GM12801 (cell line): ENCODE data around the gene FBXW11.

Experiments
- TF ChIP-seq, protein P1 (sequence below): IDR thresholded peaks from one replicate; pipeline ENCODE4 v1.5.1; 2011; ENCODE audit warnings: control low read depth; ENCODE audit not compliant: insufficient read length; ENCODE audit errors: extremely low read depth

Gene FBXW11

DNA sequence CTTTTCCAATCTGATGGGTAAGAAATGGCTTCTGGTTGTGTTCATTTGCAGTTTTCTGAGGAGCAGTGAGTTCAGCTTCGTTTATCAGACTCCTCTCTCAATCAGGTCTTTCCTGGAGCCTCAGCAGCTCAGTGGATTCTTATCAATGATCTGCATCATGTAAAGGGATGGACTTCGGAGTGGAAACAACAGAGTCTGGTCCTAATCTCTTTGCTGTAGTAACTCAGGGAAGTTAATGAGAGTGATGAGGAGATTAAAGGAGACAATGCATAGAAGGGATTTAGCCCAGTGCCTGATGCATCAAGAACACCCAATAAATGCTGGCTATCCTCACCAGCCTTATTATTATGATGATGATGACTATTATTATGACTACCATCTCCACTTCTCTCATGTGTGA is 173.7 kb downstream of the FBXW11 start:
- TF ChIP-seq, protein P1, sequence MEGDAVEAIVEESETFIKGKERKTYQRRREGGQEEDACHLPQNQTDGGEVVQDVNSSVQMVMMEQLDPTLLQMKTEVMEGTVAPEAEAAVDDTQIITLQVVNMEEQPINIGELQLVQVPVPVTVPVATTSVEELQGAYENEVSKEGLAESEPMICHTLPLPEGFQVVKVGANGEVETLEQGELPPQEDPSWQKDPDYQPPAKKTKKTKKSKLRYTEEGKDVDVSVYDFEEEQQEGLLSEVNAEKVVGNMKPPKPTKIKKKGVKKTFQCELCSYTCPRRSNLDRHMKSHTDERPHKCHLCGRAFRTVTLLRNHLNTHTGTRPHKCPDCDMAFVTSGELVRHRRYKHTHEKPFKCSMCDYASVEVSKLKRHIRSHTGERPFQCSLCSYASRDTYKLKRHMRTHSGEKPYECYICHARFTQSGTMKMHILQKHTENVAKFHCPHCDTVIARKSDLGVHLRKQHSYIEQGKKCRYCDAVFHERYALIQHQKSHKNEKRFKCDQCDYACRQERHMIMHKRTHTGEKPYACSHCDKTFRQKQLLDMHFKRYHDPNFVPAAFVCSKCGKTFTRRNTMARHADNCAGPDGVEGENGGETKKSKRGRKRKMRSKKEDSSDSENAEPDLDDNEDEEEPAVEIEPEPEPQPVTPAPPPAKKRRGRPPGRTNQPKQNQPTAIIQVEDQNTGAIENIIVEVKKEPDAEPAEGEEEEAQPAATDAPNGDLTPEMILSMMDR, result no peak

DNA sequence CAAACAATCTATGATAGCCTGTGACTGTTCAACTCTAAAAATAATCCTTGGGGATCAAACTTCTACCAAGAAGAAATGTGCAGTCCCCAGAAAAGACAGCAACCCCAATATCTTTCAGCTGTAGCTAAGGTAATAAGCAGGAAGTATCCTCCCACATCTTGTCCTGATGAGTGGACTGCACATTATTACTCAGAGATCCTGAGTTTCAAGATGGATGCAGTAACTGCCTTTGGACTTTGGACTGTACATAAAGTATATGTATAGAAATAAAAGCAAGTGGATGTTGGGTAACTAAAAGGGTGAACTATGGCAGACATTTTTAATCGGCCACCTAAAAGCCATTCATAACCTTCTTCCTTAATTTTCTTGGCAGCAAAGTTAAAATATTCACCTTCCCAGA is 175.8 kb downstream of the FBXW11 start:
- TF ChIP-seq, protein P1, result no peak

DNA sequence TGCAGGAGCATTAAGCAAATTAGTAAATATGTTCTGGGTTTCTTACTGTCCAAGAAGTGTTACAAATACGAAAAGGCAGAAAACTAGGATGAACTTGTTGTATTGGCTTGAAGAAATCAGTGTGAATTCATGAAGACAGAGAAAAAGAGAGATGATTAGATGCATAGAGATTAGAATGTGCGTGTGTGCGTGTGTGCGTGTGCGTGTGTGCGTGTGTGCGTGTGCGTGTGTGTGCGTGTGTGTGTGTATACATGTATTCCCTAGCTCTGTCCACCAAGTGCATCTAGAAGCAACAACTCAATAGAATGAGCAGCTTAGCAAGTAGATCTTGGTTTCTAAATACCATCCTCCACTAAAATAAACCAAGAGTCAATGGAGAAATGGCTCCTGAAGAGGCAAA is 179.3 kb downstream of the FBXW11 start:
- TF ChIP-seq, protein P1, result no peak

DNA sequence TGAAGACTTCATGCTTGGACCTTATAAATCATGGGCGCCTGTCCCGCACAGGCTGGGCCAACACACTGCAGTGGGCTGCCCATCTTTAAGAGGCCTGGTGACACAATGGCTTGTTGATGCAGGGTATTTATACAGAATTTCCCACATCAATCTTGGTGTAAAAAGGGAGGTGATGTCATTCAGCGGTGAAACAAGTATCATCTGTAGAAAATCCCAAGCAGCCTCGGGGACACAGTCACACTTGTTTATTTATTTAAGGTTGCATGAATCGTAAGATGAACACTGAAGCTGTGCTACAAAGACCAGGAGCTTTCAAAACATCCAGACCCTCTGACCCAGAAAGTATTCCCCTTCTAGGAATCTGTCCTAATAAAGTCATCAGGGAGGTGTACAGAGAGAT is 180.3 kb downstream of the FBXW11 start:
- TF ChIP-seq, protein P1, result no peak

DNA sequence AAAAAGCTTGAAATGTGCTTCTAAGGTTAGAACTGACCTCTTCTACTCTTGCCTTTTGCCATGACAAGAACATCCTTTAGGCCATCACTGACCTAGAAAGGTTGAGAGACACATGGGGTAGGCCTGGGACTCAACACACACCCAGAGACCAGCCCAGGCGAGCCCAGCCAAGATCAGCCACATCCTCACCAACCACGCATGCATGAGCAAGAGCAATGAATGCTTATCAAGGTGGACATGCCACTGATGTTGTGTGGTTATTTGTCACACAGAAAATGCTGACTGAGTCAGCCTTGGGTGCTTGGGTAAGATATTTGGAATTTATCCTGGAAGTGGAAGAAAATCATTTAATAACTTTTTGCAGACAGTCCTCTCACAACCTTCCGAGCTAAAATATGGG is 181.4 kb downstream of the FBXW11 start:
- TF ChIP-seq, protein P1, result no peak

DNA sequence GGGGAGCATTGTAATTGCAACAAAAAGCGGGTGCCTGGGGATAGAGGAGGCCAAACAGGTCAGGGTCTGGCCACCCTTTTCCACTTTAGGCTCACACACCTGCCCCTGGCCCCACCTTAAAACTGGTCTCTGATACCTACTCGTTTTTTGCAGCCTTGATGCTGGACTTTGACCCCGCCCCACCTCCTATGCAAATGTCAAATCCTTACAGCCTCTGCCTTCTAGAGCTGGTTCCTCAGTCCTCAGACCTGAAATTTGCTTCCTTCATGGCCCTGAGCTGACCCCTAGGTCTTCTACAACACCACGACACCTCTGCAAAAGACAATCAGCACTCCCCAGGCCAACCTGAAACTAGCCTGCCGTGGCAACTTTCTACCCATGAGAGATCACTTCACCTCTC is 183.2 kb downstream of the FBXW11 start:
- TF ChIP-seq, protein P1, result no peak

DNA sequence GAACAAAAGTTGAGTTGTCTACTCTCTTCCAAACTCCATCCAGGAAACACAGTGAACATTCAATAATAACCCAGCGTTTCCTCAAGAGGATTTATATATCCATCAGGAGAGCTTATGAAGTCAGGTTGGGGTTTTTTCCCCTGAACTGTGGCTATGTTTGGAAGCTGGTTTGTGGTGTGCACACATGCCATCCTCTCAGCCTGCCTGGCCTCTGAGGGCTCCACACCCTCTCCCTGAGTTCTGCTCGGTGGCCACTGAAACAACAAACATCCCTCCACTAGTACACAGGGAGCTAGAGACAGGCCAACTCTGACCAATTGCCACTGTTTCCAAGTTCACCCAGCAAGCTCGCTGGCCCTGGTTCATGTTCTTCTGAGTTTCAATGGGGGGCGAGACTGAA is 185.2 kb downstream of the FBXW11 start:
- TF ChIP-seq, protein P1, result no peak

- TF ChIP-seq, protein P1, result no peak
Measured at GRCh38 chr5:171820561-171820960, 185.9 kb downstream of the FBXW11 start.
